Stimulated activated CD8-positive, alpha-beta memory T cell treated with anti-CD3 and anti-CD28 coated beads, Interleukin-4, amount 100 ng/mL, for 24 hours (primary cell): ENCODE results near the gene TDRD1.

Experiments
- DNase-seq: peaks from one replicate; pipeline ENCODE4 v3.0.0-alpha.2; 2020; ENCODE audit warnings: low read depth

TDRD1 gene

DNA sequence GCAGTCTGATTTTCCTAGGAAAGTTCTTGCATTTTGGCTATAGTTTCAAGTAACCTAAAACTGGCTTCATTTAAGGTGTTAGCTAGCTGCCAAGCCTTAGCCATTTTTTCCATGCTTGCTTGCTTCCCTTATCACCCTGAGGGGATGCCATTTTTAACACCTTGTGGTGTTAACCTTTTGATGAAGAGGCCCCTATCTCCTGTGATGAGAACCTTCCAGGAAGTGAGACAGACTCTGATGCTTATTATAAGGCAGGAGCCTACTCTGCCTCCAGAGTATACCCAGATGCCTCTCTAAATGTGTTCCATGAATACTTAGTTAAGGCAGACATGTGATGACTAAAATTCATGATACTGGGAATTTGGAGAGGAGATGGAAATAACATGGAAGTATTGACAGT, 55.0 kb downstream of the TDRD1 start:
- no peak for DNase-seq

DNA sequence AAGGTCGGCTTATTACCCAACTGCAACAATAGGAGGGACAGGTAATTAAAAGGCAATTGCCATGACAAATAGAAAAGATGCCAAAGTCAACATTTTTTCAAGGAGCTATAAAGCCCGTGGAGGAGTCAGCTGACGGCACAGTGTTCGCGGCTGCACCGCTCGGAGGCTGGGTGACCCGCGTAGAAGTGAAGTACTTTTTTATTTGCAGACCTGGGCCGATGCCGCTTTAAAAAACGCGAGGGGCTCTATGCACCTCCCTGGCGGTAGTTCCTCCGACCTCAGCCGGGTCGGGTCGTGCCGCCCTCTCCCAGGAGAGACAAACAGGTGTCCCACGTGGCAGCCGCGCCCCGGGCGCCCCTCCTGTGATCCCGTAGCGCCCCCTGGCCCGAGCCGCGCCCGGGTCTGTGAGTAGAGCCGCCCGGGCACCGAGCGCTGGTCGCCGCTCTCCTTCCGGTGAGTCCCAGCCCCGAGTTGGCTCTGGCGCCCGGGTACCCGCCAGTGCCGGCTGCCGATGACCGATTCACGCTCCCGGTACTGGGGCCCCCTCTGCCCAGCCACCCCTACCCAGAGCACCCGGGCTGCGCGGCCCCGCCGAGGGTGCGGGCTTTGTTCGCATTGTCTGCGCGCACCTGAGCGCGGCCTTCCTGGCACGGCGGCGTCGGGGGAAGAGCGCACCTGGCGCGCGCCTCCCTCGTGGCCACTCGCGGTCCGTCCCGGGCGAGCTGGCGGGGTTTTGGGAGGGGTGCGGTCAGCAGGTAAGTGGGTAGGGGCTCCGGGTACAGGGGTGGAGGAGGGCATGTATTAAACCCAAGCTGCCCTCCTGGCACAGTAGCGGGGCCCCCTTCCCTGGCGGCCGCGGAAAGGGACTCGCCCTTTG, 60.2 kb downstream of the TDRD1 start, which contains the start of gene VWA2:
Gene VWA2 (plus strand): TSS at position 138 of the 877 bp plus-strand sequence. CDS start 9,460 bp downstream, outside the sequence.
- peak; percentile 7 for DNase-seq

DNA sequence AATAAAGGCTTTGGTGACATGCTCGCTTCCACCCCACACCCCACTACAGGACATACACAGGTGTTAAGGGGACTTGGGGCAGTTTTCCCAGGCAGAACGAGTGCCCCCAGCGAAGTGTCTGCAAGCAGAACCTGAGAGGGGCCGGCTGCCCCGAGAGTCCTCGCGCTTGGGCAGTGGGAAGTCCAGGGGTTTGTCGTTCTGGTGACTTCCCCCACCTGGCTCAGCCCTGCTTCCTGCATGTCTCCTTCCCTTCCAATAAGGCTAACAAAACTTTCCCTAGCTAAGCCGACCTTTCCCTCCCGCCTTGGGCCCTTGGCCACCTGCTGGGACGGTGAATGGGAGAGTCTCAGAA, 60.8 kb downstream of the TDRD1 start:
- no peak for DNase-seq

DNA sequence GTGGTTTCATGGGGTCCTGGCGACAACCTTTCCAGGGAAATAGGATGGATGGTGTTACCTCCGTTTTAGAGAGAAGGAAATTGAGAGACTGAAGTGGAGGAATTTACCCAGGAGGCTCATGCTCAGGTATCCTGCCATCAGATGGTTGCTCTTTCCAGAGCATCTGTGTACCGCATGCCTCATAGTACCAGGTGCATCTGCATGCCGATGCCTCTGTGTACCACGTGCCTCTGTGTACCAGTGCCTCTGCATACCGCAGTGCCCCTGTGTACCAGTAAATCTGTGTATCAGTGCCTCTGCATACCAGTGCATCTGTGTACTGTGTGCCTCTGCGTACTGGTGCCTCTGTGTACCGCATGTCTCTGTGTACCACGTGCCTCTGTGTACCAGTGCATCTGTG, 63.1 kb downstream of the TDRD1 start:
- DNase-seq: no peak

DNA sequence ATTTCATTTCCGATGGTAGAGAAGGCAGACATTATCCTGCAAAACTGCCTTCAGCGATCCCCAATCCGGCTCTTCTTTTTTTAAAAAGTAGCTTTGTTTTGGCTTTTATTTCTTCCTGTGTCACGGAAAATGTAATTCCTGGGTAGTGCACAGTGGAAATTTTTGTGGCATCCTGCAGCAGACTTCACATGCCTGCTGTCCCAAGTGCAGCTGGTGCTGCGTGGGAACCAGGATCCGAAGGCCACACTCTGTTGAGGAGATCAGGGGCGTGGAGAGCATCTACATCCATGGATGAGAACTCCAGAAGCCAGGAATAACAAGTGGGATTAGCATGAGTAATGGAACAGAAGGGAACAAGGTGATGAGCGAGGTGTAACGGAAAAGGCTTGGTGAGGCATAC, 64.5 kb downstream of the TDRD1 start:
- no peak for DNase-seq

DNA sequence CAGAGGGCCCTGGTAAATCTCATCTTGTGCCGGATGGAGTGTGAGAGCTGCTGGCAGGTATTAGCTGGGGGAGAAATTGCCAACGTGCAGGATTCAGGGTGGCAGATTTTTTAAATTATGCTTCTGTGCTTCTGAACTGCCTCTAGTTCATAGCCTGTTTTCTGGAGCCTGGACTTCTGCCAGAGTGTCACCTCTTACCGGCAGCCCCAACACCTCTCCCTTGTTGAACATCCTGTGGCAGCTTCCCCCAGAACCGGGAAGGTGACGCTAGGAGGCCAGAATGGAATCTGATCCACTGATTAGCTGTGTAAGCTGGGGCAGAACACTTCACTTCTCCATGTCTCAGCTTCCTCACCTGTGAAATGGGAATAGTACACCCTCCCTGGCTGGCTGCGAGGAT, 65.0 kb downstream of the TDRD1 start:
- no peak for DNase-seq

DNA sequence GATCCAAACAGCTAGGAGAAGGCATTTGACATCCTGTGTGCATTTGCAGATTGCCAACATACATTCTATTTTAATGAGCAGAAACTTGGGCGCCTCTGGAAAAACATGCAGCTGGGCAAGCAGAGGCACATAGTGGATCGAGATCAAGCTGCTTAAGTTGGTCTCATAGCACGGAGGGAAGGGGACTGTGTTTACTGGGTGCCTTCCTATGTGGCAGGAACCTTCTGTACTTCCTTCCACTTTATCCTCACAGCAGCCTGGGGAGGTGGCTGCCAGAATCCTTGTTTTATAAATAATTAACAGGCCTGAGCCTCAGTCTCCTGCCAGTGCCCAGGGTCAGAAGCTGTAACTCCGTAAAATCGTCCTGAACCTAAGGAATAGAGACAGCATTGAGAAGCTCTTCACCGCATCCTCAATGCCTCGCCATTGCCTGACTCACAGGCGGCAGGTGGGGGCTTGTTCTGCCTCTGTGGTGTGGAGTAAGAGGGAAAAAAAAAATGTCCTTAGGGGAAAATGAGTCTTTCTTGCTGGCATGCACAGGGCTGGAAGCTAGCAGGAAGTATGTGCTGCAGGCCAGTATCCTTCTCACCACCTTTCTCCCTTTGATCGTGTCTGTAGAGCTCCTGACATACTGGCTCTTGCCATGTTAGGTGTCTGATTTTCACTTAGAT, 66.1 kb downstream of the TDRD1 start:
- DNase-seq: no peak

DNA sequence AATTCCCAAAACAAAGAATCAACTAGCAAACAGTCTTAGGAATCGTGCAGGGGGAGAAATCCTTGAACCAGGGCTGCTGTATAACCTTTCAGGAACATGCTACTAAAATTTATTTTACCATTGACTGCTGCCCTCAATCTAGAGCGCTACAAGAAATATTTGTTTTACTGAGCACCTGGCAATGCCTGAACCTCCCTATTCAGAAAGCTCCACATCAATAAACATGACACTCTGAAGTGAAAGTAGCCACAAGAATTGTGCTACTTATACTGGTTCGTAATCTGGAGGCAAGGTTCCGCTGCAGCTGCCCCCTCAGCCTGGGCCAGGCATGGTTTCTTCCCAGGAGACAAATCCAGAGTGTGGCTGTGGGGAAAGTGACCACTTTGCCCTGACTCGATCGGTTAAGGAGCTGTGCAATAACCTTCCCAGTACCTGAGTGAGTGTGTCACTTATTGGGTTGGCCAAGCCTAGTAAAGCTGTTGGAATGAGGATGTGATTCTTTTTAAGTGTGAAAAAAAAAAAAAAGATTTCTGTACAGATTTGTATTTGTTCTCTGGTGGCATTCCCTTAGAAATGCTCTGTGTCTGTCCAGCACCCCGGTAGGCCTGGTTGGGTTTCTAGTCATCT, 67.6 kb downstream of the TDRD1 start:
- DNase-seq: no peak

DNA sequence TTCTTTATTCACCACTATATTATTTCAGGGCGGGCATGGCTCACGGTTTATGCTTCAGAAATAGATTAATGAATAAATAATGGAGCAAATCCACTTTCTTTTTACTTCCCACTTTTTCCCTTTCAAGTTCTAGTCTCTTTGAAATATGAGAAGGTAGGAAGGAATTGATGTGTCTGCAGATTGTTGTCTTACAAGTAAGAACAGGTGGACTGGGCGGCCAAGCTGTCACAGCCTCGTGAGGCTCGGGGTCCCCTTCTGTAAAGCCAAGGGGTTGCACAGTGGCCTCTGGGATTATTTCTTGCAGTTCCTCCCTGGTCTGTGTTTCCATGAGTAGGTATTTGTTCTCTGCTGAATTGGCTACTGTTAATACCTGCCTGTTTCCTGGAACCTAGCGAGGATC, 71.1 kb downstream of the TDRD1 start:
- no peak for DNase-seq

DNA sequence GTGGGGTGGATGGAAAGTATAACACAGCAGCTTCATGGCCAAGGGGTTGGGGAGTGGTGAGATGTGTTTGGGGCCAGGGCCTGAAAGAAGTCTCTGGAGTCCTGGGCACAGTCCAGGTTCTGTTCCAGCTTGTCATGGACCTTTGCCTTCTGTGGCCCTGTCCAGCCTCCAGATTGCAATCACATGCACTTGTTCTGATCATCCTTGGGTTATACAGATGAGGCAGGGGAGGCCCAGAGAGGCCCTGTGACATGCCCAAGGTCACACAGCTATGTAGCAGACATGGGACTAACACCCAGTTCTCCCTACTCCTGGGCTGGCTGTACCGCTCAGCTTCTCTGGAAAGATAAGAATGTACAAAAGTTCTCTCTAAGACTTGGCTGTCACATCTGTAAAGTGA, 71.6 kb downstream of the TDRD1 start:
- no peak for DNase-seq

DNA sequence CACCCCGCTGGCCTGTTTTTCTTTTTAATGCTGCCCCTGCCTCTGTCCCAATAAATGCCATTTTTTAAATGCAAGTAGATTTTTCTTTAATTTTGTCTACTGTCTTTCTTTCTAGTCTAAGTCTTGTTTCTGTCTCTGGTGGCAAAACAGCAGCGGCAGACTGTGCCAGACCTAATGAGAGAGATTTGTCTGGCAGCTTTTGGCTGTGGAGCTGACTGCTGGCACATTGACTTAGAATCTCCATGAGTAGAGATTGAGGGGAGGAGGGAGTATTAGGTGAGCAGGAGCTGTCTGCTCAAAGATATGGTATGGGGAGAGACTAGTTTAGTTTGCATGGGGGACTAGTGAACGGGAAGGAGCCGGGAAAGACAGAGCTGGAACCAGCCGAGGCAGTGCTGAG, 72.9 kb downstream of the TDRD1 start:
- no peak for DNase-seq

DNA sequence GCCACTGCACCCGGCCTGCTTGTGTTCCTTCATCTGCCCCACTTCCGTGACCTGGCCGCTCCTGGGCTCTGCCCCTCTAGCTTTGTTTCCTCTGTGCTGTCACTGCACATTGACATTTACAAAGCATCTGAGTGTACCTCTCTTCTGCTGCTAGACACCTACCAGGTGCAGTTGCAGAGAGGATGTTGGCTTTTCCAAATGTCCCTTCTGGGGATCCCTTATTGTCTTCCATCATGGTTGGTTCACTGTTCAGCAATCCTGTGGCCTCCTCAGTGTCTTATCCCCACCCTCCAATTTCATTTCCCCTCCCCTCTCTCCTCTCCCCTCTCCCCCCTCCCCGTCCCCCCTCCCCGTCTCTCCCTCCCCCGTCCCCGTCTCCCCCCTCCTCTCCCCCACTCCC, 73.7 kb downstream of the TDRD1 start:
- no peak for DNase-seq

DNA sequence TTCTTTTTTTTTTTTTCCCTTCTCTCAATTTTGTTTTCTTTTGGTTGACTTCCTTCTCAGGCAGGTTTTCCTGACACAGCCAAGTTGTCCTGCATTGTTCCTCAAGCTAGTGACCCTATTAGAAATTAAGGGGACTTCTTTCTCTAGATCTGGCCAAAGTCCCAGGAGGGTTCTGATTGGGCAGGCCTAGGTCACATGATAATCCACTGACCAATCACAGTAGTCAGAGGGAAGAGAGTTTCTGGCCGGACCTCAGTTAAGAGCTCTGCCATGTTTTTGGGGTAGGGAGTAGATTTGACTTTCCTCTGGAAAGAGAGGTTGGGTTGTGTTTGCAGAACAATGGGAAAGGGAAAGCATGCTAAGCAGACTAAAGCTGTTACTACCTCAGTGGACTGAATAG, 76.1 kb downstream of the TDRD1 start:
- no peak for DNase-seq

DNA sequence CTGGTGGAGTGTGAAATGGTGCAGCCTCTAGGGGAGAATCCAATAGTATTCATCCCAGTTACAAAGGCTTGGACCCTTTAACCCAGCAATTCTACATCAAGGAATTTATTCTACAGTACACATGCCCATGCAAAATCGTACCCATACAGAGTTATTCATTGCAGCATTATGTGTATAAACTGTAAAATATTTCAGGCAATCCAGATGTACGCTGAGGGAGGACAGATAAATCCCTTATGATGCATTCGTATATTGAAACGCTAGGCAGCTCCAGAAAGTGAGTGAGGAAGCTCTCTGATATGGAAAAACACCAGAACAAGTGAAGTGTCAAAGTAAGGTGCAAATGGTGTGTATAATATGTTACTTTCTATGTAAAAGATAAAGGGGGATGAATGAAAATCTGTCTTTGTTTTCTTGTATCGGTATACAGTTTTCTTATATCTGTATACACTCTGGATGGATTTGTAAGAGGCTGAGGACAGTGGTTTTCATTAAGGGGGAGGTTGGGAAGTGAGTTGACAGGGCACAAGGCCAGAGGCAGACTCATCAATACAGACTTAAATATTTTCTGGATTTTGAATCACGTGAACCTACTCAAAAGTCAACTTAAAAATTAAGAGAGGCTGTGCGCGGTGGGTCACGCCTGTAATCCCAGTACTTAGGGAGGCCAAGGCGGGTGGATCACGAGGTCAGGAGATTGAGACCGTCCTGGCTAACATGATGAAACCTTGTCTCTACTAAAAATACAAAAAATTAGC, 77.0 kb downstream of the TDRD1 start:
- DNase-seq: no peak

DNA sequence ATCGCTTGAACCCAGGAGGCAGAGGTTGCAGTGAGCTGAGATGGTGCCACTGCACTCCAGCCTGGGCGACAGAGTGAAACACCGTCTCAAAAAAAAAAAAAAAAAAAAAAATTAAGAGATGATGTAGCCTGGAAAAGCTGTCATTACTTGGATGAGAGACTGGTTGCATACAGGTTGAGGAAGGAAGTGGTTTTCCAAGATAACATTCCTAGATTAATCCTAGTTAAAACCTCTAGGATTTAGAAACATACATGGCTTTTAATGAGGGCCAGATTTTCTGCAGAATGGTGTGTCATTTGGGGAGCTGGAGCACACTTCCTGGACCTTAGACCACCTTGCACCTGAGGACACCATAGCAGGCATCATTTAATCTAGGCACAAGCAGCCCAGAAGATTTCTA, 77.7 kb downstream of the TDRD1 start:
- DNase-seq: no peak

DNA sequence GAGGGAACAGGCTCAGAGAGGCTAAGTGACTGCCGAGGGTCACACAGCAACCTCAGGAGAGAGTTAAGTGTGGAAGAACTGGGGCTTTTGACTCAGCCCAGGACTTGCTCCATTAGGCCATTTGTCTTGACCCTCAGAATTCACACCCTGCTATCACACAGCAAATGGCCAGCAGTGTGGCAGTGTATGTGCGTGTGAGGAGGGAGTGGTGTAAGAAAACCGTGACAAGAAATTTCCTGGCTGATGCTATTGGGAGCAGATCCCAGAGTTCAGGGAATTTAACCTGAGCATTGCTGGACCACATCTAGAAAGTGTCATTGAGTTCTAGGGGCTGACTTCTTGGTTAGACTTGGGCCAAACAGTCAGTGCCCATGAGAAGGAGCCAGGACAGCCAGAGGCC, 78.3 kb downstream of the TDRD1 start:
- DNase-seq: no peak

DNA sequence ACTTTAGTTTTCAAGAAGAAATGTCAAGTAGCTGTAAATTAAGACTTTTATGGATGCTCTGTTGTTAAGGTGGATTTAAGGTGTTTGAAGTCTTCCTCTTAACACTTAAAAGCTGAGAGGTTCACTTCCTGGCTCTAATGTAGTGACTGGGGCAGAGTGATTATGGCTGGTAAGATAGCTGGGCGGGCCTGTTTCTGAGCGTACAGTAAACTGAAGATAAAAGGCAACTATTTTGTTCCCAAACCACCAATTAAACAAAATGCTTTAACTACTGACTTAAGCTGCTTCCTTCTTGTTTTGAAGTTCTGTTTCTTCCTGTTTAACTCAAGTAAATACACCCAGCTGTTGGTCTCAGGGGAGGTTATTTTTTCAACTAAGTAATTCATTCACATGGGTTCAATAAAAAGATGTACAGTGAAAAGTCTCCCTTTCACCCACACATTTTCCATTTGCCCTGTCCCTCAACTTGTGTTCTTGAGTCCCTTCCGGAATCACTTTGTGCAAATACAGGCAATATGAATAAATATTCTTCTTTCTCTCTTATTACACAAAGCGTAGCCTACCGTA, 79.2 kb downstream of the TDRD1 start:
- DNase-seq: no peak

DNA sequence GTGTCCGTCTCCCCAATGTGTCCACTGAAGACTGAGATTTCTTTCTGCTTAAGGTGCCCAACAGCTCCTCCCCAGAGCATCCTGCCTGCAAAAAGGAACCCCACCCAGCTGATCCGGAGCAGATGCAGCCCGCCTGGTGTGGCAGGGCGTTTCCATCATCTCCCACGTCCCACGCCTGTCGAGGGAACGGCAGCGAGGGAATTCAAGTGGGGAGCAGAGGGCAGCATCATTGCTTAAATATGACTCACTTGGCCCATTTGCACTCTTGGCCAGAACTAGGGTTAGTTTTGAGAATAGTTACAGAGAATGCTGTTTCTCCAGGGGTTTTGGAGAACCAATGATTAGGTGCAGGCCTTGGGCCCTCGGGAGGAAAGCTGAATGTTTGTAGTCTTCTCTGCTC, 80.7 kb downstream of the TDRD1 start:
- no peak for DNase-seq

DNA sequence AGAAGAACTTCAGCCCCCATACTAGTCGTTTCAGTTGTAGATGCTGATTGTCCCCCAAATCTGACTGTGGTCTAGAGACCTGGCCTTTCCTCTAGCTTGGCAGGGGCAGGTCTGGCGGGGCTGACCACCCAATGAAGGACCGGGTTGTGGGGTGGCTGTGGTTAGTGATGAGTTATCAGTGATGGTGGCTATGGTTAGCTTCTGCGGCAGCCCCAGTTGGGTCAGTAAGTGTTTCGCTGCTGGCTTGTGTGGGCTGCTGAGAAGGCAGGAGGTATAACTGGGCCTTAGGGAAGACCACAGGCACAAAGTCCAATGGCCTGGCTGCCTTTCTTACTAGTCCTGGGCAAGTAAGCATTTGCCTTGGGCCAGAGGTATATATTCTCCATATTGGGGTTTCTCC, 81.2 kb downstream of the TDRD1 start:
- DNase-seq: no peak

DNA sequence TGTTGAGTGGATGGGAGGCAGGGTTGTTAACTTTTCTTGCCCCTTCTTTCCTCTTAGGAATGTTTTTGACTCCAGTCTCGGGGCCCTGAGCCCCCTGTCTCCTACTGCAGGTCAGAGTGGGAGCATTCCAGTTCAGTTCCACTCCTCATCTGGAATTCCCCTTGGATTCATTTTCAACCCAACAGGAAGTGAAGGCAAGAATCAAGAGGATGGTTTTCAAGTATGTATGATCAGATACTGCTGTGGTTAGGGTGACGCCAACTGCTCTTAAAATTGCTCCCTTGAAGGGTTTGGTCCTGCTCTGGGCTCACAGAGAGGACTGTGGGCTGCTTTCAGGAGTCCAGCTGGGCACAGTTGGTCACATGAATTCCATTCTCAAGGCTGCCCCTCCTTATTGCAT, 81.9 kb downstream of the TDRD1 start:
- DNase-seq: no peak

DNA sequence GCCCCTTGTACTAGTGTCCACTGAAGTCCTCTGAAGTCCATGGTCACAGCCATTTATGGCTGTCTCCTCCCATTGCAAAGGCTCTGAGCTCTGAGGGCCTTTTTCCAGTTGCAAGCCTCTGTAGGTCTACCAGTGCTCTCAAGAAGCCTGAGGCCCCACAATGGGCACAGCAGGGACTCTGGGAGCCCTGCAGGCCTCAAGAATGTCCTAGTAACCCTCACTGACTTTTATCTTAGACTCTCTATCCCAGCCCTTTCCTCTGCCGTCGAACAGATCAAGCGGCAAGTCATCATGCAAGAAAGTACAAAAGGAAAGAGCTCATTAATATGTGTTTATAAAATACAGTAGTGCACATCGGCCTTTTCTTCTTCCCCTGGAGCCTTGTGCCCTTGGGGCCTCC, 83.3 kb downstream of the TDRD1 start:
- DNase-seq: no peak

DNA sequence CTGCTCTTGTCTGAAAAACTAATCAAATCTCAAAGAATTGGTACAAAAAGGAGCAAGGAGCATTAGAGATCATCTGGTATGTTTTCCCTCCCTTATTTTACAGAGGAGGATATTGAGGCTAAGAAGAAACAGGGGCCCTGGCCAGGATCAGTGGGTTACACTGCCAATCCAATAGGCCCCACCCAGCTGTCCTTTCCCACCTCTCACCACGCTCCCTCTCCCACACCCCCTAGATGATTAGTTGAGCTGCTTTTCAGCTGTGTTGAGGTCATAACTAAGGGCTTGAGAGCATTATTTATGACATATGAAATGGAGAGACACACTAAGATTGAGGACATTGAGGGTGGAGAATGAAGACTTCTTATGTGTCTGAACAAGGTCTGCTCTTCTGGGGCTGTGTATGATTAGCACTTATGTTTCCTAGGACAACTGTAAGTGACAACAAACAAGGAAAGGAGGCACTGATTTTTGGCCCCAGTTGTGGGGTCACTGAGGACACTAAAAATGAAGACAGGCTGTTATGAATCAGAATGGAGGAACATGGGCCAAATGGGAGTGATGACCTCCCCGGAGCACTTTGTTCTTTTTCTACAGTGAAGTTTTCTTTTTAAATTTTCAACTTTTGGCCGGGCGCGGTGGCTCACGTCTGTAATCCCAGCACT, 86.4 kb downstream of the TDRD1 start:
- no peak for DNase-seq
